Measurements from ENCODE around the gene KCNT2. TPM values are rescaled to one million over a fixed set of nuclear protein-coding genes. Genes with fewer than 3 reads are reported as not detected.

KCNT2 gene
- total RNA-seq, 1 experiment from 2014 or later: 0.41 TPM

- ChIA-PET CTCF (no interaction called here), POLR2A (no interaction called here)
- ATAC-seq (no peak), DNase-seq (ENCODE audit: low read depth, low spot score) (no peak)
- intact Hi-C loops (cut with micrococcal nuclease; ENCODE audit: unreplicated experiment) (no loop called here), in situ Hi-C loops (cut with HindIII; ENCODE audit: low pct_unique_long_range_greater_than_20kb, low sequenced_read_pairs) (no loop called here)
- Histone ChIP-seq H3K9me3 (ENCODE audit: control insufficient read depth, insufficient read depth, low read depth, low read length) (no peaks in the 10 kb centered on the region; the same call in 1 of the 2 replicates), H3K27me3 (ENCODE audit: control insufficient read depth, insufficient read depth, low read length) (no peaks in the 10 kb centered on the region), H3K27ac (ENCODE audit: low read length) (no peak overlapping the region), H3K4me1 (ENCODE audit: control insufficient read depth, insufficient read depth, low read length) (no peaks in the 10 kb centered on the region), H3K4me3 (ENCODE audit: low read depth in 2 of 2, low read length in 2 of 2) (no peak overlapping the region), H3K36me3 (ENCODE audit: control insufficient read depth, insufficient read depth, low read length) (no peaks in the 10 kb centered on the region)
- BruUV-seq (replicated peaks): no TSS peak
- TF ChIP-seq, protein P1, sequence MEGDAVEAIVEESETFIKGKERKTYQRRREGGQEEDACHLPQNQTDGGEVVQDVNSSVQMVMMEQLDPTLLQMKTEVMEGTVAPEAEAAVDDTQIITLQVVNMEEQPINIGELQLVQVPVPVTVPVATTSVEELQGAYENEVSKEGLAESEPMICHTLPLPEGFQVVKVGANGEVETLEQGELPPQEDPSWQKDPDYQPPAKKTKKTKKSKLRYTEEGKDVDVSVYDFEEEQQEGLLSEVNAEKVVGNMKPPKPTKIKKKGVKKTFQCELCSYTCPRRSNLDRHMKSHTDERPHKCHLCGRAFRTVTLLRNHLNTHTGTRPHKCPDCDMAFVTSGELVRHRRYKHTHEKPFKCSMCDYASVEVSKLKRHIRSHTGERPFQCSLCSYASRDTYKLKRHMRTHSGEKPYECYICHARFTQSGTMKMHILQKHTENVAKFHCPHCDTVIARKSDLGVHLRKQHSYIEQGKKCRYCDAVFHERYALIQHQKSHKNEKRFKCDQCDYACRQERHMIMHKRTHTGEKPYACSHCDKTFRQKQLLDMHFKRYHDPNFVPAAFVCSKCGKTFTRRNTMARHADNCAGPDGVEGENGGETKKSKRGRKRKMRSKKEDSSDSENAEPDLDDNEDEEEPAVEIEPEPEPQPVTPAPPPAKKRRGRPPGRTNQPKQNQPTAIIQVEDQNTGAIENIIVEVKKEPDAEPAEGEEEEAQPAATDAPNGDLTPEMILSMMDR (IDR thresholded peaks at IDR 0.05): no peak
- no peak for TF ChIP-seq TCF7L2 (IDR thresholded peaks at IDR 0.05; ENCODE audit: low read depth, low read length)
- no peak for TF ChIP-seq POLR2AphosphoS5 (IDR thresholded peaks at IDR 0.05; ENCODE audit: low read depth, low read length)
- no peak for TF ChIP-seq SIN3A (IDR thresholded peaks at IDR 0.05; ENCODE audit: borderline replicate concordance, insufficient read depth, low read depth, low read length)
- TF ChIP-seq, protein P2, sequence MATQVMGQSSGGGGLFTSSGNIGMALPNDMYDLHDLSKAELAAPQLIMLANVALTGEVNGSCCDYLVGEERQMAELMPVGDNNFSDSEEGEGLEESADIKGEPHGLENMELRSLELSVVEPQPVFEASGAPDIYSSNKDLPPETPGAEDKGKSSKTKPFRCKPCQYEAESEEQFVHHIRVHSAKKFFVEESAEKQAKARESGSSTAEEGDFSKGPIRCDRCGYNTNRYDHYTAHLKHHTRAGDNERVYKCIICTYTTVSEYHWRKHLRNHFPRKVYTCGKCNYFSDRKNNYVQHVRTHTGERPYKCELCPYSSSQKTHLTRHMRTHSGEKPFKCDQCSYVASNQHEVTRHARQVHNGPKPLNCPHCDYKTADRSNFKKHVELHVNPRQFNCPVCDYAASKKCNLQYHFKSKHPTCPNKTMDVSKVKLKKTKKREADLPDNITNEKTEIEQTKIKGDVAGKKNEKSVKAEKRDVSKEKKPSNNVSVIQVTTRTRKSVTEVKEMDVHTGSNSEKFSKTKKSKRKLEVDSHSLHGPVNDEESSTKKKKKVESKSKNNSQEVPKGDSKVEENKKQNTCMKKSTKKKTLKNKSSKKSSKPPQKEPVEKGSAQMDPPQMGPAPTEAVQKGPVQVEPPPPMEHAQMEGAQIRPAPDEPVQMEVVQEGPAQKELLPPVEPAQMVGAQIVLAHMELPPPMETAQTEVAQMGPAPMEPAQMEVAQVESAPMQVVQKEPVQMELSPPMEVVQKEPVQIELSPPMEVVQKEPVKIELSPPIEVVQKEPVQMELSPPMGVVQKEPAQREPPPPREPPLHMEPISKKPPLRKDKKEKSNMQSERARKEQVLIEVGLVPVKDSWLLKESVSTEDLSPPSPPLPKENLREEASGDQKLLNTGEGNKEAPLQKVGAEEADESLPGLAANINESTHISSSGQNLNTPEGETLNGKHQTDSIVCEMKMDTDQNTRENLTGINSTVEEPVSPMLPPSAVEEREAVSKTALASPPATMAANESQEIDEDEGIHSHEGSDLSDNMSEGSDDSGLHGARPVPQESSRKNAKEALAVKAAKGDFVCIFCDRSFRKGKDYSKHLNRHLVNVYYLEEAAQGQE (IDR thresholded peaks at IDR 0.05; ENCODE audit: insufficient read depth in 1 of 2, low read depth in 2 of 2, low read length in 1 of 2): no peak
Observed at GRCh38 chr1:196382383-196382782, 225.9 kb downstream of the KCNT2 start.

DNA sequence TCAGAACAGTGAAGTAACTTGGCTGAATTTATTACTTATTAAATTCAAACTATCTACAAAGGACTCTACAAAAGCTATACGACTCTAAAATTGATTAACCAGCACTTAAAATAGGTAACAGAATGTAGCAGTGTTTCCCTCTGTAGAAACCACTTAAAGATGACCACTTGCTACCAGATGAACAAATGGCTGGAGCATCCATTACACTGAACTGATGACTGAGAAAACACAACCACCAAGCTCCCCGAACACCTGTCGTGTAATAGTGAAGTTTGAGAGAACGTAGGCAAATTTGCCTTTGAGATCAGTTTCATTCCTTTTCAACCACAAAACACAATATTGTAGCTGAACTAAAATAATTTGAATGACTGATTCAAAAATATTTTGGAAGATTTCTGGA is 226.7 kb downstream of the KCNT2 start:
- intact Hi-C loops (cut with micrococcal nuclease; ENCODE audit: unreplicated experiment): no loop called here

More for the DNA sequence above, 226.7 kb downstream of the KCNT2 start:
- H3K36me3 ChIP-seq (ENCODE audit: control insufficient read depth, insufficient read depth, low read length): no peaks in the 10 kb centered on the region
- DNase-seq (ENCODE audit: low read depth, low spot score): no peak
- ATAC-seq: no peak
- H3K4me1 ChIP-seq (ENCODE audit: control insufficient read depth, insufficient read depth, low read length): no peaks in the 10 kb centered on the region
- no TSS peak for BruUV-seq (replicated peaks)
- in situ Hi-C loops (cut with HindIII; ENCODE audit: low pct_unique_long_range_greater_than_20kb, low sequenced_read_pairs): no loop called here
- ChIA-PET POLR2A (no interaction called here), CTCF (no interaction called here)
- TF ChIP-seq, protein P2 (IDR thresholded peaks at IDR 0.05; ENCODE audit: insufficient read depth in 1 of 2, low read depth in 2 of 2, low read length in 1 of 2): no peak
- TF ChIP-seq TCF7L2 (IDR thresholded peaks at IDR 0.05; ENCODE audit: low read depth, low read length): no peak
- TF ChIP-seq SIN3A (IDR thresholded peaks at IDR 0.05; ENCODE audit: borderline replicate concordance, insufficient read depth, low read depth, low read length): no peak
- TF ChIP-seq, protein P1 (IDR thresholded peaks at IDR 0.05): no peak
- TF ChIP-seq POLR2AphosphoS5 (IDR thresholded peaks at IDR 0.05; ENCODE audit: low read depth, low read length): no peak
- H3K9me3 ChIP-seq (ENCODE audit: control insufficient read depth, insufficient read depth, low read depth, low read length): no peaks in the 10 kb centered on the region; the same call in 1 of the 2 replicates
- no peak overlapping the region for H3K27ac ChIP-seq (ENCODE audit: low read length)
- H3K27me3 ChIP-seq (ENCODE audit: control insufficient read depth, insufficient read depth, low read length): no peaks in the 10 kb centered on the region
- H3K4me3 ChIP-seq (ENCODE audit: low read depth in 2 of 2, low read length in 2 of 2): no peak overlapping the region
